ENCODE results near the gene SNX30.

The SNX30 gene

DNA sequence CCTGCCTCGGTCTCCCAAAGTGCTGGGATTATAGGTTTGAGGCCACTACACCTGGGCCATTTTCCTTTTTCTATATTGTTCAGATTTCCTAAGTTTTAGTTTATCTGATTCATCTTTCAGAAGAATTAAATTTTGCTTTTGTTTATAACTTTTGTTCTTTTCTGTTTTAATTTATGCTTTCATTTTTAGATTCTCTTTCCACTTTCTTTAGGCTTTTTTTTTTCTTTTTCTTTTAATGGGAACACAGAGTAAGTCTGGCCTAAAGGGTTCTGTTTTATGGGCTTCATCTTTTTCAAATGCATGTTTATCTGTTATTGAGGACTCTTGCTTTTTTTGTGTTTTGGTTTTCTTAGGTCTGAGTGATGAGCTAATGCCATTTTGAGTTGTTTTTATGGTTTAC is 42.1 kb downstream of the SNX30 start:
- H3K4me1 Mint-ChIP-seq: peaks cover 57% of the 10 kb centered on the region
- DNase-seq (ENCODE audit: low spot score in 2 of 2): no peak

DNA sequence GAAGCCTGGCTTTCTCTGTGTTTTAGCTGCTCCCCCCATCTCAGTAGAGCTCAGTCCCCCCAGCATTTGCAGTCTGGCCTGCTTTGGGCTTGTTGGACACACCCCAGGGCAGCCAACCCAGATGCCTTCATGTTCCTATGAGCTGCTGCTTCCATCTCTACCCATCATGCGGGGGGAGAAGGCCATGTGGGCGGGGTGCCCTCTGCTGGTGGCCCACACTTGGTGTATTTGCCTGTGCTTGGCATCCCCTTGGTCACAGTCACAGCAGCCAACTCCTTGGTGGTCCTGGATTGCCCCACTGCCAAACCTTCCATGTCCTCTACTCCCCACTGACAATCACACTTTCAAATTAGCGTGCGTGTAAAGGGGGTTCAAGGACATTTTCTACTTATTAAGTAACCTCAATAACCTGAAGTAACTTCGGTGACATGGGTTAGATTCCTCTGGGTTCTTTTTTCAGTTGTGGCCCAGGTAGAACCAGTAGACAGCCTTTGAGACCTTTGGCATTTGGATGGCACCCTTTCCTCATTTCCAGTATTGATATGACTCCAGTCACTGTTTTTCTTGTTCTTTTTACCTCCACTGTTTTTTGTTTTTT is 42.8 kb downstream of the SNX30 start:
- no peaks in the 10 kb centered on the region for H3K9me3 Mint-ChIP-seq
- peak; percentile 85 for ATAC-seq (replicated peaks; ENCODE audit: extremely low read depth, poor library complexity, severe bottlenecking)
- H3K4me1 Mint-ChIP-seq: peaks cover 53% of the 10 kb centered on the region
- H3K36me3 Mint-ChIP-seq (ENCODE audit: insufficient read depth): peaks cover 3% of the 10 kb centered on the region
- H3K4me3 Mint-ChIP-seq: no peak overlapping the region
- DNase-seq (ENCODE audit: low spot score in 2 of 2): peak; percentile 78
- H3K27me3 Mint-ChIP-seq: no peaks in the 10 kb centered on the region
- H3K27ac Mint-ChIP-seq (ENCODE audit: low read depth): peak overlapping the region; percentile 26

More for the DNA sequence above, 42.1 kb downstream of the SNX30 start:
- no peaks in the 10 kb centered on the region for H3K9me3 Mint-ChIP-seq
- no peak for ATAC-seq (replicated peaks; ENCODE audit: extremely low read depth, poor library complexity, severe bottlenecking)
- peak overlapping the region; percentile 81 for H3K27ac Mint-ChIP-seq (ENCODE audit: low read depth)
- no peaks in the 10 kb centered on the region for H3K27me3 Mint-ChIP-seq
- H3K36me3 Mint-ChIP-seq (ENCODE audit: insufficient read depth): peaks cover 3% of the 10 kb centered on the region
- H3K4me3 Mint-ChIP-seq: no peak overlapping the region

DNA sequence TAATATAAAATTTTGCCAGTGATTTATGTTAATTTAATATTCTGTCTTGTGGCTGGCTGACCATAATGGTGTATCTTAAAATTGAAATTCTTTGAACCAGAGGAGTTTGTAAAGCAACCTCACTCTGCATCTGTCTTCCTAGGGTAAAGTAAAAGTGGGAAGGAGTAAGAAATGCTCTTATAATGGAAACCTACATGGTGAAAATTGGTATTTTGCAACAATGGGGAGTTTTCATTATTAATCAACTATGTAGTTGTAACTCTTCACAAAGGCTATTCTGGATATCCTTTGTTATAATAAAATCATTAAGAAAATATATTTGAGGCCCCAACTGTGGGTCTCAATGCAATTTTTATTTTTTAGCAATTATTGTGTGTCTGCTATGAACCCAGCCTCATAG is 44.2 kb downstream of the SNX30 start:
- Mint-ChIP-seq H3K27ac (ENCODE audit: low read depth) (no peak overlapping the region), H3K9me3 (no peaks in the 10 kb centered on the region), H3K4me3 (no peak overlapping the region), H3K4me1 (peaks cover 39% of the 10 kb centered on the region), H3K36me3 (ENCODE audit: insufficient read depth) (peaks cover 3% of the 10 kb centered on the region), H3K27me3 (no peaks in the 10 kb centered on the region)
- no peak for DNase-seq (ENCODE audit: low spot score in 2 of 2)
- no peak for ATAC-seq (replicated peaks; ENCODE audit: extremely low read depth, poor library complexity, severe bottlenecking)

DNA sequence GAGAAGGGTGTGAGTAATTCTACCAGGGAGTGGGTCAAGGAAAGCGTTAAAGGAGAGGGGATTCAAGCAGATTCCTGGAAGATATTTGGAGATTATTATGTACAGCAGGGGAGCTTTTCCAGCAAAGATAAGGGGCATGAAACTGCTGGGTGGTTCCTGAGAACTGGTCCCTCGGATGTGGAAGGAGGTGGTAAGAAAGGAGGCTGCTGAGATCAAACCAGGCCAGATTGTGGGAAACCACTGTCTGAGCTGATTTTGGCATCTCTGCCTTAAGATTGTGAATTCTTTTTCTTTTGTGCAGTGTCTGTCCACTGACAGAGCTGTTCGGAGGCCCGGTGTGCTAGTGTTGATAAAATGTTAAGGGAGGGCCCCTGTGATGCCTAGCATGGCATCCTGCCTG is 45.4 kb downstream of the SNX30 start:
- no peak overlapping the region for H3K4me3 Mint-ChIP-seq
- DNase-seq (ENCODE audit: low spot score in 2 of 2) (no peak), ATAC-seq (replicated peaks; ENCODE audit: extremely low read depth, poor library complexity, severe bottlenecking) (no peak)
- no peaks in the 10 kb centered on the region for H3K9me3 Mint-ChIP-seq
- no peaks in the 10 kb centered on the region for H3K27me3 Mint-ChIP-seq
- H3K4me1 Mint-ChIP-seq: peaks cover 32% of the 10 kb centered on the region
- no peak overlapping the region for H3K27ac Mint-ChIP-seq (ENCODE audit: low read depth)
- peaks cover 2% of the 10 kb centered on the region for H3K36me3 Mint-ChIP-seq (ENCODE audit: insufficient read depth)

DNA sequence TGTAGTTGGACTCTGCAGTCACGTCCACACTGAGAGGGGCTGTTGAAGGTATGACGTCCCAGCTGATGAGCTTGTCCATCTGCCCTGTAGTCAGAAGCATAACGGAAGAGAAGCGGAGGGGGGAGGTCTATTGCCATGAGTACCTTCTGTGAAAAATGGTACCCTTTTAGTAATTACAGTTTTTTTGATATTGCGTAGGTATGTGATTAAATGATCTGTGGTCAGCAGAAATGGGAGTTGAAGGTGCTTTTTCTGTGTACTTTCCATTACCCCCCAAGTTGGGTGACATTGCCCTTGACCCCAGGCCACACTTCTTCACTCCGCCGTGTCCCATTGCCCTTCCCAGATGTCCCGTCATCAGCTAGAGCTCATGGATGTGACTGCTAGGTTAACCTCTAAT is 45.9 kb downstream of the SNX30 start:
- peaks cover 2% of the 10 kb centered on the region for H3K36me3 Mint-ChIP-seq (ENCODE audit: insufficient read depth)
- DNase-seq (ENCODE audit: low spot score in 2 of 2) (no peak), ATAC-seq (replicated peaks; ENCODE audit: extremely low read depth, poor library complexity, severe bottlenecking) (no peak)
- H3K4me1 Mint-ChIP-seq: peaks cover 32% of the 10 kb centered on the region
- H3K27me3 Mint-ChIP-seq: no peaks in the 10 kb centered on the region
- H3K9me3 Mint-ChIP-seq: no peaks in the 10 kb centered on the region
- no peak overlapping the region for H3K4me3 Mint-ChIP-seq
- no peak overlapping the region for H3K27ac Mint-ChIP-seq (ENCODE audit: low read depth)

DNA sequence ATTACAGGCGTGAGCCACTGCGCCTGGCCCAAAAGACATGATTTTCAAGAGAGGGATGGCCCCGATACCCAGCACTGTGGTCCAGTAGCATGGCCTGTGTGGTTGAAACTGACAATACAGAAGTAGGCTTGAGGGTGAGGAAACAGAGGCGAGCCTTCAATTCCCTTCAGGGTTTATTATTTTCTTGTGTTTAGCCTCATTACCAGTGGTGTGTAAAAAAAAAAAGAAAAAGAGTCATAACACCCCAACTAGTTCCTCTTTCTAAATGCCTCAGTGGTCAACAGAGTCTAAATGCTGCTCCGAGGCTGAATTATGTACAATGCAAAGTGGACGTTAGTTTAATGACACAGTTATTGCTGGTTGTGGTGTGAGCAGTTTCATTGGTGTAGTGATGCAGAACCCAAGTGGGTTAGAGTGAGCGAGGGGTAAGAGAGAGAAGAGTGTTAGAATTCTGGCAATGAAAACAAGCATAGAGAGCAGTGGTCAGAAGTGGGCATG is 58.8 kb downstream of the SNX30 start:
- DNase-seq (ENCODE audit: low spot score in 2 of 2): no peak
- H3K27ac Mint-ChIP-seq (ENCODE audit: low read depth): no peak overlapping the region
- H3K36me3 Mint-ChIP-seq (ENCODE audit: insufficient read depth): peaks cover 14% of the 10 kb centered on the region
- no peak overlapping the region for H3K4me3 Mint-ChIP-seq
- H3K4me1 Mint-ChIP-seq: peaks cover 10% of the 10 kb centered on the region
- H3K9me3 Mint-ChIP-seq: no peaks in the 10 kb centered on the region
- ATAC-seq (replicated peaks; ENCODE audit: extremely low read depth, poor library complexity, severe bottlenecking): peak; percentile 32
- no peaks in the 10 kb centered on the region for H3K27me3 Mint-ChIP-seq

DNA sequence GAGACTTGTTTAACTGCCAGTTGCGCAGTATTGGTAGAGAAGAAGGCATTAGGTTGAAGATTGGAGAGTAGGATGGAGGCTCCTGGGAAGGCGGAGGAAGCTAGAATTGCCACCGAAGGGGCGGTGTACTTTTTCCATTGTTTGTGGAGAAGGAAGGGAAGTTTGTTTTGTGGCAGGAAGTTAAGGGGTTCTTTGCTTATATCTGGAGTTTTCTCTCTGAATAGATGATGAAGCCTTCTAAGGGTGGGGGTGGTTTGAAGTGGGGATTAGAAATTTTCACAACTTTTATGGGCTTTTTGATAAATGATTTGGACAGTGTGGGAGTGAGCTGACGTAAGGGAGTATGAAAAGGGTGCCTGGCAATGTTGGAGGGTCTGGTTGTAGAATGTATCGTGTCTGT is 59.3 kb downstream of the SNX30 start:
- ATAC-seq (replicated peaks; ENCODE audit: extremely low read depth, poor library complexity, severe bottlenecking) (no peak), DNase-seq (ENCODE audit: low spot score in 2 of 2) (no peak)
- H3K4me3 Mint-ChIP-seq: no peak overlapping the region
- H3K27me3 Mint-ChIP-seq: no peaks in the 10 kb centered on the region
- H3K4me1 Mint-ChIP-seq: peaks cover 5% of the 10 kb centered on the region
- no peak overlapping the region for H3K27ac Mint-ChIP-seq (ENCODE audit: low read depth)
- peaks cover 14% of the 10 kb centered on the region for H3K36me3 Mint-ChIP-seq (ENCODE audit: insufficient read depth)
- H3K9me3 Mint-ChIP-seq: no peaks in the 10 kb centered on the region

DNA sequence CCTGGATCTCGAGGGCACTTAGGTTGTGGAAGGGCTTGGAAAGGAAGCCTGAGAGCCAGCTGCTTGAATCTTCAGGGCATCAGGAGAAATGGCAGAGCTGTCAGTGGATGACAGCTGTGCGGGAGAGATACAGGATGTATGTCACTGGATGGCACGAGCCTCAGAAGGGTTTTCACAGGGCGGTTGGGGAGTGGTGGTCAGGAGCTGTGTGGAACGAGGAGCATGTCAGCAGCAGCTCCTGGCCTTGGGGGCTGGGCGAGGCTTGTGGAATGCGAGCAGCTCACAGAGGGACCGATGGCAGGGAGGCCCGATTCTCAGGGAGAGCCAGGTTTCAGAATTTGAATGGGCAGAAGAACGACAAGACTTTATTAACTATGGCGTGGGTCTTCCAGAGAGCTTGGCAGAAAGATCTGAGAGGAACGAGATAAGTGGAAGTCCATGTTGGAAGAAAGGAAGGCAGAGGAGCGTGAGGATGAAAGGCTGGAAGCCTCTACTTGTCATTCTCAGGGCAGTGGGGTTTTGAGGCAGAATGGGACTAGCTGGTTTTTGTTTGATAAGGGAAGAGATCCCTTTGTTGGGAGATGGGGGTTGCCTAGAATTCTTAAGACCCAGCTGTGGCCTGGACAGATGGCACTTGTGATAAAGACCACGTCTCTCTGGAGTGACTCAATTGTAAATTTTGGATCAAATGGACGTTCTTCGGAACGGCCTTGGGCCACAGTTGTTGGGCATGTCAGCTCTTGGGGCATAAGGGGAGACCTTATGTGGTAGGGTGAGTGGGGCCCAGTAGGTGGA is 60.3 kb downstream of the SNX30 start:
- no peak overlapping the region for H3K27ac Mint-ChIP-seq (ENCODE audit: low read depth)
- H3K9me3 Mint-ChIP-seq: no peaks in the 10 kb centered on the region
- H3K4me3 Mint-ChIP-seq: no peak overlapping the region
- peaks cover 5% of the 10 kb centered on the region for H3K4me1 Mint-ChIP-seq
- no peaks in the 10 kb centered on the region for H3K27me3 Mint-ChIP-seq
- ATAC-seq (replicated peaks; ENCODE audit: extremely low read depth, poor library complexity, severe bottlenecking): no peak
- peaks cover 10% of the 10 kb centered on the region for H3K36me3 Mint-ChIP-seq (ENCODE audit: insufficient read depth)
- DNase-seq (ENCODE audit: low spot score in 2 of 2): no peak

DNA sequence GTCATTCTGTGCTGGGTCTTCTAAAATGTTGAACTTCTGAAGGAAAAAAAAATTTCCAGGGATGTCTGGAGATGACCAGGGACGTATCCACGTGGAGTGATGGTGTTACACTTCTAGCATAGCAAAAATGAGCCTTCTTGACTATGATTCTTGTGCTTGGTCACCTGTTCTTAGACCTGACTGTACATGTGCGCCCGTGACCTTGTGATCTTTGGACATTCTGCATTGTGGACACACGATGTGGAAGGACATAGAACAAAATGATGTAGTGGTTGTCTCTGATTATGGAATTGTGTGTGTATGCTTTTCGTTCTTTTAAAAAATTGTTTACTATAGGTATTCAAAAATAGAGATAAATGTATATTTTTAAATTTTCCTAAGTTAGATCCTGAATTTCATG is 61.0 kb downstream of the SNX30 start:
- Mint-ChIP-seq H3K4me1 (peaks cover 11% of the 10 kb centered on the region), H3K4me3 (no peak overlapping the region), H3K27ac (ENCODE audit: low read depth) (no peak overlapping the region), H3K27me3 (no peaks in the 10 kb centered on the region), H3K9me3 (no peaks in the 10 kb centered on the region), H3K36me3 (ENCODE audit: insufficient read depth) (peaks cover 9% of the 10 kb centered on the region)
- ATAC-seq (replicated peaks; ENCODE audit: extremely low read depth, poor library complexity, severe bottlenecking) (no peak), DNase-seq (ENCODE audit: low spot score in 2 of 2) (no peak)

DNA sequence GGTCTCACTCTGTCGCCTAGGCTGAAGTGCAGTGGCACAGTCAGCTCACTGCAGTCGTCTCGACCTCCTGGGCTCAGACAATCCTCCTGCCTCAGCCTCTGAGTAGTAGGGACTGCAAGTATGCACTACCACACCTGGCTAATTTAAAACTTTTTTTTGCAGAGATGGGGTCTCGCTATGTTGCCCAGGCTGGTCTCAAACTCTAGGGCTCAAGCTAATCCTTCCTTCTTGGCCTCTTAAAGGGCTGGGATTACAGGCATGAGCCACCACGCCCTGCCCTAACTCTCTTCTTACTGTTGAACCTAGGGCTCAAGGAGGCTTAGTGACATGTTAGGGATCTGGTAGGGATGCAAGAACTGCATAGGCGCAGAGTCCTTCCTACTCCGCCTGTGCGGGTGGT is 65.3 kb downstream of the SNX30 start:
- H3K9me3 Mint-ChIP-seq: no peaks in the 10 kb centered on the region
- H3K27me3 Mint-ChIP-seq: no peaks in the 10 kb centered on the region
- H3K27ac Mint-ChIP-seq (ENCODE audit: low read depth): no peak overlapping the region

DNA sequence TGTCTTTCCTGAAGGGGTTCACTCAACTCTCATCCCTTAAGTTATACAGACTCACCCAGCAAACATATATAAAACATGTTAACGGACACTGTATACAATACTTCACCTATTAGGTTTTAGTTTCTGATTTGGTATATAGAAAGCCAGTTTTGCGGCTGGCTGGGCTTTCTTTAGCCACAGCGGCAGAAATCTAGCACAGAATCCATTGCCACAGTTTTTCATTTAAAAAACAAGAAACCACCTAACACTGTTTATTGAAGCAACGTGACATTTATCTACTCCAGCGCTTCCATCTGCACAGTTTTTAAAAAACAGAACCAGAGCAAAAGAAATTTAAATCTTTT is 67.3 kb downstream of the SNX30 start:
- no peak for ATAC-seq (replicated peaks; ENCODE audit: extremely low read depth, poor library complexity, severe bottlenecking)
- DNase-seq (ENCODE audit: low spot score in 2 of 2): no peak
- no peak overlapping the region for H3K27ac Mint-ChIP-seq (ENCODE audit: low read depth)
- peaks cover 17% of the 10 kb centered on the region for H3K4me1 Mint-ChIP-seq
- peaks cover 14% of the 10 kb centered on the region for H3K36me3 Mint-ChIP-seq (ENCODE audit: insufficient read depth)
- H3K9me3 Mint-ChIP-seq: no peaks in the 10 kb centered on the region
- no peak overlapping the region for H3K4me3 Mint-ChIP-seq
- no peaks in the 10 kb centered on the region for H3K27me3 Mint-ChIP-seq

More for the DNA sequence above, 65.3 kb downstream of the SNX30 start:
- Mint-ChIP-seq H3K4me3 (no peak overlapping the region), H3K4me1 (peaks cover 17% of the 10 kb centered on the region), H3K36me3 (ENCODE audit: insufficient read depth) (peaks cover 14% of the 10 kb centered on the region)
- no peak for DNase-seq (ENCODE audit: low spot score in 2 of 2)
- no peak for ATAC-seq (replicated peaks; ENCODE audit: extremely low read depth, poor library complexity, severe bottlenecking)

DNA sequence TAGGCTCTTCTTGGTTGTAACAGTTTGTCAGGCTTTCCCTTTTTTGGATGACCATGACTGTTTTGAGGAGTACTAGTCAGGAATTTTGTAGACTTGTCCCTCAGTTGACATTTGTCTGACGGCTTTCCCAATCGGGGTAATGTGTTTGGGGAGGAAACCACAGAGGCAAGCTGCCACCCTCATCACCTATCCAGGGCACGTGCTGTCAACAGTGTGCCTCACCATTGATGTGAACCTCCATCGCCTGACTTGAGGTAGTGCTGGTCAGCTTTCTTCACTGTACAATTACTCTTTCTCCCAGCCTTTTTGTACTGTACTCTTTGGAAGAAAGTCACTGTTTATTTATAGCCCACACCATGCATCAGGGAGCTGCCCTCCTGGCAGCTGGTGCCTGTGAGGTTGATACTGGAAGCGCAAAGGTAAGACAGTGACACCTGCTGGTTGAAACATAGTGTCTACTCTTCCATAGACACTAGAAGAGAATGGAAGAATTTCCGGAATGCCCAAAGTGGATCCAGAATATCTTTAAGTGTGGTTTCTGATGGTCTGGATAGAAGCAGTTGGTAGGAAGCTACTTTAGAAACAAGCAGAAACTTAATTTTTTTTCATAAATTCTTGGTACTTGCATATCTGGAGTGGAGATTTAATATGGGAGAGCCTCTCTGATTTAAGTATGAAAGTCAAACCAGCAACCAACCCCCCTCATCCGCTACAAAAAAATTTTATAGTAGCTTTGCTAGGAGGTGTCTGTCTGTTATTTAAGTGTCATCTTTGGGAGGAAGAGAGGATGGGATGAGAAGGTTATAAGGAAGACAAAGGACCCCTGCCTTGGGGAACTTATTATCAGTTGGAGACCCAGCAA is 69.3 kb downstream of the SNX30 start:
- Mint-ChIP-seq H3K27ac (ENCODE audit: low read depth) (no peak overlapping the region), H3K27me3 (no peaks in the 10 kb centered on the region), H3K4me1 (peaks cover 17% of the 10 kb centered on the region), H3K4me3 (no peak overlapping the region), H3K36me3 (ENCODE audit: insufficient read depth) (peaks cover 14% of the 10 kb centered on the region), H3K9me3 (no peaks in the 10 kb centered on the region)
- ATAC-seq (replicated peaks; ENCODE audit: extremely low read depth, poor library complexity, severe bottlenecking) (no peak), DNase-seq (ENCODE audit: low spot score in 2 of 2) (no peak)

Data from central memory CD8-positive, alpha-beta T cell (primary cell).